CD4-positive, CD25-positive, alpha-beta regulatory T cell (primary cell): ENCODE data around the gene TMEFF2. TPM values are rescaled to one million over a fixed set of nuclear protein-coding genes. Genes with fewer than 3 reads are reported as not detected.
A peak's percentile ranks its signal among the peaks of the same experiment; 100 is the strongest.

Experiments
- ATAC-seq, 2 donors: fragments of 150-1000 bp; cut with Tn5 transposase; one replicate each; pipeline ENCODE4 v1.10.0; 2021; ENCODE audit warnings: low read depth in 2 of 2, moderate number of reproducible peaks in 2 of 2, moderate library complexity in 1 of 2
- DNase-seq, 3 donors: peaks; one replicate each; pipeline versions ENCODE4 v3.0.0 to v3.0.0-alpha.2; 2012 to 2022; ENCODE audit warnings: mixed read lengths in 1 of 3
- H3K27ac ChIP-seq: one replicate; pipeline ENCODE4 v1.7.0; 2013; ENCODE audit warnings: mild to moderate bottlenecking, low read length; ENCODE audit not compliant: insufficient read depth, poor library complexity, severe bottlenecking
- H3K27me3 ChIP-seq: one replicate; pipeline ENCODE4 v1.7.0; 2013; ENCODE audit warnings: low read length; ENCODE audit not compliant: control insufficient read depth, insufficient read depth
- H3K36me3 ChIP-seq: one replicate; pipeline ENCODE4 v1.7.0; 2013; ENCODE audit warnings: mild to moderate bottlenecking, low read length, moderate library complexity; ENCODE audit not compliant: control insufficient read depth, insufficient read depth
- H3K4me1 ChIP-seq: 2 replicates; pipeline ENCODE4 v1.7.0; 2013; ENCODE audit warnings: mild to moderate bottlenecking, low read length; ENCODE audit not compliant: insufficient read depth, control insufficient read depth, poor library complexity, severe bottlenecking
- H3K4me3 ChIP-seq: one replicate; pipeline ENCODE4 v1.7.0; 2013; ENCODE audit warnings: low read depth, mild to moderate bottlenecking, low read length, moderate library complexity
- H3K9me3 ChIP-seq, 2 experiments: 1 replicate in 1 of 2; 2 replicates in 1 of 2; pipeline ENCODE4 v1.7.0; 2013; ENCODE audit warnings: low read length in 2 of 2, mild to moderate bottlenecking in 1 of 2, moderate library complexity in 1 of 2; ENCODE audit not compliant: control insufficient read depth in 2 of 2
- H3K27ac Mint-ChIP-seq, 3 donors: one replicate each; pipeline ENCODE4 v1.8.0; 2020 to 2022; ENCODE audit warnings: mild to moderate bottlenecking in 3 of 3, mixed read lengths in 3 of 3, moderate library complexity in 2 of 3
- H3K27me3 Mint-ChIP-seq: one replicate; pipeline ENCODE4 v1.8.0; 2022; ENCODE audit warnings: mild to moderate bottlenecking, mixed read lengths
- H3K36me3 Mint-ChIP-seq: one replicate; pipeline ENCODE4 v1.8.0; 2020; ENCODE audit warnings: mixed read lengths
- H3K4me1 Mint-ChIP-seq, 4 donors: one replicate each; pipeline ENCODE4 v1.8.0; 2020 to 2022; ENCODE audit warnings: mixed read lengths in 4 of 4, mild to moderate bottlenecking in 1 of 4
- H3K4me3 Mint-ChIP-seq, 4 donors: one replicate each; pipeline ENCODE4 v1.8.0; 2020 to 2022; ENCODE audit warnings: mild to moderate bottlenecking in 4 of 4, mixed read lengths in 4 of 4, moderate library complexity in 3 of 4
- H3K9me3 Mint-ChIP-seq, 7 donors: one replicate each; pipeline ENCODE4 v1.8.0; 2020 to 2022; ENCODE audit warnings: mixed read lengths in 7 of 7, mild to moderate bottlenecking in 3 of 7, moderate library complexity in 2 of 7
- polyA plus RNA-seq, 4 donors: library from polyadenylated mRNA; unstranded; fragments of 300-500 nt; fragmentation: Illumina TruSeq; gene quantifications; one replicate each; pipeline ENCODE4 v1.2.3, GENCODE V29; 2021
- total RNA-seq: library from RNA; stranded (reverse); gene quantifications from one replicate; pipeline ENCODE4 v1.2.3, GENCODE V29; 2022

The TMEFF2 gene
- total and polyA plus RNA-seq, 5 donors from 2014 or later = not detected

GRCh38 chr2:192166946-192167345 is 27.8 kb downstream of the TMEFF2 start:
- Mint-ChIP-seq H3K4me3 (no peak overlapping the region), H3K27ac (no peak overlapping the region), H3K27me3 (peaks cover 16% of the 10 kb centered on the region), H3K9me3 (no peaks in the 10 kb centered on the region), H3K4me1 (peaks cover 0 to 5% (median 5%) of the 10 kb centered on the region in 4 donors), H3K36me3 (no peaks in the 10 kb centered on the region)
- H3K27ac ChIP-seq = no peak overlapping the region
- H3K36me3 ChIP-seq = no peaks in the 10 kb centered on the region
- no peak overlapping the region for H3K4me3 ChIP-seq
- no peaks in the 10 kb centered on the region for H3K9me3 ChIP-seq
- DNase-seq = no peak
- no peak for ATAC-seq
- H3K27me3 ChIP-seq = peaks cover 5% of the 10 kb centered on the region
- H3K4me1 ChIP-seq = no peaks in the 10 kb centered on the region

GRCh38 chr2:192165842-192166241 is 28.9 kb downstream of the TMEFF2 start:
- no peaks in the 10 kb centered on the region for H3K4me1 ChIP-seq
- DNase-seq (no peak), ATAC-seq (no peak)
- Mint-ChIP-seq H3K4me3 (peak overlapping the region in 1 of 4 donors; percentile 3), H3K36me3 (no peaks in the 10 kb centered on the region), H3K4me1 (peaks cover 0 to 11% (median 9%) of the 10 kb centered on the region in 4 donors), H3K27ac (no peak overlapping the region), H3K9me3 (no peaks in the 10 kb centered on the region), H3K27me3 (peaks cover 16% of the 10 kb centered on the region)
- H3K4me3 ChIP-seq = no peak overlapping the region
- peaks cover 4% of the 10 kb centered on the region for H3K27me3 ChIP-seq
- no peaks in the 10 kb centered on the region for H3K9me3 ChIP-seq
- H3K27ac ChIP-seq = no peak overlapping the region
- H3K36me3 ChIP-seq = no peaks in the 10 kb centered on the region

- no peak overlapping the region for H3K4me3 Mint-ChIP-seq
These were observed 32.2 kb downstream of the TMEFF2 start for GRCh38 chr2:192162392-192163042.

GRCh38 chr2:192161656-192162290 is 33.0 kb downstream of the TMEFF2 start:
- H3K9me3 Mint-ChIP-seq = no peaks in the 10 kb centered on the region
- peaks cover 0 to 11% (median 9%) of the 10 kb centered on the region in 4 donors for H3K4me1 Mint-ChIP-seq
- H3K27me3 ChIP-seq = peaks cover 5% of the 10 kb centered on the region
- no peak overlapping the region for H3K27ac ChIP-seq
- H3K36me3 ChIP-seq = no peaks in the 10 kb centered on the region
- DNase-seq = no peak
- H3K36me3 Mint-ChIP-seq = no peaks in the 10 kb centered on the region
- no peak overlapping the region for H3K4me3 Mint-ChIP-seq
- peaks cover 5% of the 10 kb centered on the region for H3K27me3 Mint-ChIP-seq
- no peak for ATAC-seq
- H3K4me1 ChIP-seq = no peaks in the 10 kb centered on the region
- peak overlapping the region in 1 of 3 donors; percentile 8 for H3K27ac Mint-ChIP-seq
- no peak overlapping the region for H3K4me3 ChIP-seq
- no peaks in the 10 kb centered on the region for H3K9me3 ChIP-seq

More at GRCh38 chr2:192162392-192163042, 32.2 kb downstream of the TMEFF2 start:
- ATAC-seq (peak; percentile 56 to 64), DNase-seq (peak; percentile 42 to 72 (median 69))
- H3K36me3 ChIP-seq = no peaks in the 10 kb centered on the region
- H3K36me3 Mint-ChIP-seq = no peaks in the 10 kb centered on the region
- H3K27me3 ChIP-seq = peaks cover 6% of the 10 kb centered on the region
- H3K27ac ChIP-seq = no peak overlapping the region
- no peak overlapping the region for H3K27ac Mint-ChIP-seq
- H3K4me3 ChIP-seq = no peak overlapping the region
- H3K9me3 Mint-ChIP-seq = no peaks in the 10 kb centered on the region
- peaks cover 0 to 11% (median 9%) of the 10 kb centered on the region in 4 donors for H3K4me1 Mint-ChIP-seq
- peaks cover 10% of the 10 kb centered on the region for H3K27me3 Mint-ChIP-seq
- no peaks in the 10 kb centered on the region for H3K4me1 ChIP-seq
- no peaks in the 10 kb centered on the region for H3K9me3 ChIP-seq

- Histone ChIP-seq H3K9me3 (no peaks in the 10 kb centered on the region), H3K4me1 (no peaks in the 10 kb centered on the region), H3K36me3 (no peaks in the 10 kb centered on the region), H3K27me3 (peaks cover 5% of the 10 kb centered on the region), H3K4me3 (no peak overlapping the region), H3K27ac (no peak overlapping the region)
- peaks cover 0 to 11% (median 9%) of the 10 kb centered on the region in 4 donors for H3K4me1 Mint-ChIP-seq
- no peak overlapping the region for H3K27ac Mint-ChIP-seq
- ATAC-seq = no peak
- peaks cover 6% of the 10 kb centered on the region for H3K27me3 Mint-ChIP-seq
- H3K9me3 Mint-ChIP-seq = no peaks in the 10 kb centered on the region
- DNase-seq = no peak
- H3K36me3 Mint-ChIP-seq = no peaks in the 10 kb centered on the region
- no peak overlapping the region for H3K4me3 Mint-ChIP-seq
These were observed 35.0 kb downstream of the TMEFF2 start for GRCh38 chr2:192159736-192160135.

- DNase-seq = peak in 1 of 3 donors; percentile 7
- no peak overlapping the region for H3K4me3 Mint-ChIP-seq
- peaks cover 7% of the 10 kb centered on the region for H3K27me3 Mint-ChIP-seq
- Histone ChIP-seq H3K4me1 (no peaks in the 10 kb centered on the region), H3K4me3 (no peak overlapping the region), H3K27me3 (peaks cover 5% of the 10 kb centered on the region), H3K27ac (no peak overlapping the region), H3K36me3 (no peaks in the 10 kb centered on the region), H3K9me3 (no peaks in the 10 kb centered on the region)
- H3K36me3 Mint-ChIP-seq = no peaks in the 10 kb centered on the region
- no peaks in the 10 kb centered on the region for H3K9me3 Mint-ChIP-seq
- H3K27ac Mint-ChIP-seq = no peak overlapping the region
- peaks cover 0 to 11% (median 9%) of the 10 kb centered on the region in 4 donors for H3K4me1 Mint-ChIP-seq
- ATAC-seq = no peak
These were observed 35.5 kb downstream of the TMEFF2 start for GRCh38 chr2:192159208-192159607.

- no peak overlapping the region for H3K4me3 Mint-ChIP-seq
- H3K4me3 ChIP-seq = no peak overlapping the region
- H3K4me1 Mint-ChIP-seq = peaks cover 0 to 11% (median 9%) of the 10 kb centered on the region in 4 donors
- H3K9me3 Mint-ChIP-seq = no peaks in the 10 kb centered on the region
- H3K27me3 ChIP-seq = peaks cover 5% of the 10 kb centered on the region
- no peak overlapping the region for H3K27ac ChIP-seq
- no peaks in the 10 kb centered on the region for H3K4me1 ChIP-seq
- peaks cover 7% of the 10 kb centered on the region for H3K27me3 Mint-ChIP-seq
- no peak for DNase-seq
- H3K9me3 ChIP-seq = no peaks in the 10 kb centered on the region
- H3K27ac Mint-ChIP-seq = no peak overlapping the region
- no peak for ATAC-seq
- no peaks in the 10 kb centered on the region for H3K36me3 ChIP-seq
- no peaks in the 10 kb centered on the region for H3K36me3 Mint-ChIP-seq
These were observed 37.0 kb downstream of the TMEFF2 start for GRCh38 chr2:192157776-192158175.
